Measurements from ENCODE around the gene ACBD6.
"Not testable (repeated sequence)": the region's sequence is repeated elsewhere in the genome, so short reads cannot be mapped to it uniquely, and the experiment has no call there.

Gene ACBD6

DNA sequence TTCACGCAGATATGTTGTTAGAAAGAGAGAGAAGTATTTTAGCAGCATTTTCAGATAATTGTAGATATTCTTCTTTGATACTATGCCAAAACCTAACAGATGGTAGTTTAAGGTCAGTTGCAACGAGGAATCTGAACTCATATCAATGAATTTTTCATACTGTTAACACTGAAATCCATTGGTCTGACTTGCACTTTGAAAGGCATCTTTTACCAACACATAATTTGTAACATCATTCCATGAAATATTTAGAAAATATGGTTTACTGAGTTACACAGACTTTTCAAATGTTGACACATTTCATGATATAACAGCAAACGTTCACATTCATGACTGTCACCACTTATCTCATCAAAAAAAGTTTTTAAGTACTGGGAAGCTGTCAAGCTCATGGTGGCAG is 4.6 kb downstream of the ACBD6 start:
- DNase-seq (ENCODE audit: extremely low read depth in 1 of 2, low read depth in 1 of 2): no peak

DNA sequence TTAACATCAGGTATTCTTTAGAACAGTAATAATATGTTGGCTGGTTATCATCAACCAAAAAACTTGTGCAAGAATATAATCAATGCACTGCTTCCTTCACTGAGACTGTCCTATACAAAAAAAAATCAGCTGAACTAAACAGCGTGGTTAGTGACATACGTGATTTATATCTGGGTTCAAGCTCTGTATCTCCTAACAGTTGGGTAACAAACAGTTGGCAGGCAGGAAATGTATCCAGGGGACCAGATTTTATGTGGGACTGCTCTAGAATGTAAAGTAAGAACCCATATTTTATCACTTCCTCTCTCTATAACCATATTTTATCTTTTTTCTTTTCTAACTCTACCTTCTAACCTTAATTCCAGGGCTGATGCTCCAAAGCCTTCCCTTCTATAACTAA is 8.0 kb downstream of the ACBD6 start:
- no peak for DNase-seq (ENCODE audit: extremely low read depth in 1 of 2, low read depth in 1 of 2)

DNA sequence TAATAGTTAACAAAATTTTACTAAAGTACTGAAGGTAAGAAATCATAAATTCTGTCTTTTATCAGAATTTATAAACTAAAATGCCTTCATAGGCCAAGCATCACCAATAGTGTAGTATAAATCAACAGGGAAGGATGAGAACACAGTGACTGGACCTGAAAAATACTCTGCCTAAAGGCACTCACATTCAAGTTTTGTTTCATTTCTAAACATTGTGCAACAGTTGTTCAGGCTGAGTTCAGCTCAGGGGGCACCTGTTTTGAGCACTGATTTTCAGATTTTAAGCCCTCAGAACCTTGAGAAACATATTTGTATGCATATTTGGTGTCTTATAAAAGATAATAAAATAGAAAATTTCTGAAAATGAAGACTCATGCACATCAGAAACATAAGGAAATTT is 12.4 kb downstream of the ACBD6 start:
- DNase-seq (ENCODE audit: extremely low read depth in 1 of 2, low read depth in 1 of 2): no peak

DNA sequence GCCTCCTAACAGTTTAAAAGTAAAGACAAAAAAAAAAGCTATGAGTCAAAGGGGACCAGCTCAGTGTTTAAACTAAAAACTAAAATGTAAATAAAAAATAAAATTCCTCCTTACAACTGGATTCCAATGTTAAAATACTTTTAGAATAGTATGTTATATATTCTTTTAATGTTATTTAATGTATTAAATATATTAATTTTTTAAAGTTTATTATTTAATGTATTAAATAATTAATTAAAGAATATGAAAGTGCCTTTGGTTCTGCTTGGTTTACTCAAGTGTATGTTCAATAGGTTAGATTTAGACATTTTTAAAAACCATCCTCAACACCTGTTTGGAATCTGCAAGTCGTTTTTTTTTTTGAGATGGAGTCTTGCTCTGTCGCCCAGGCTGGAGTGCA is 13.1 kb downstream of the ACBD6 start:
- no peak for DNase-seq (ENCODE audit: extremely low read depth in 1 of 2, low read depth in 1 of 2)

DNA sequence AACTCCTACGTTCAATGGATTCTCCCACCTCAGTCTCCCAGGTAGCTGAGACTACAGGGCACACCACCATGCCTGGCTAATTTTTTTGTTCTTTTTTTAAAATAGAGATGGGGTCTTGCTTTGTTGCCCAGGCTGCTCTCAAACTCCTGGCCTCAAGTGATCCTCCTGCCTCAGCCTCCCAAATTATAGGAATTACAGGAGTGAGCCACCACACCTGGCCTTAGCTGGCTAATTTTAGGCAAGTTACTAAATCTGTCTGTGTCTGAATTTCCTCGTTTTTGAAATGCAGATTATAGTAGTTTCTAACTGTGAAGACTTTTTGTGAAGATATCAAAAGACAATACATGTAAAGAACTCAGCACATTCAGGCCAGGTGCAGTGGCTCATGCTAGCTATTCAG is 13.7 kb downstream of the ACBD6 start:
- DNase-seq (ENCODE audit: extremely low read depth in 1 of 2, low read depth in 1 of 2): no peak

DNA sequence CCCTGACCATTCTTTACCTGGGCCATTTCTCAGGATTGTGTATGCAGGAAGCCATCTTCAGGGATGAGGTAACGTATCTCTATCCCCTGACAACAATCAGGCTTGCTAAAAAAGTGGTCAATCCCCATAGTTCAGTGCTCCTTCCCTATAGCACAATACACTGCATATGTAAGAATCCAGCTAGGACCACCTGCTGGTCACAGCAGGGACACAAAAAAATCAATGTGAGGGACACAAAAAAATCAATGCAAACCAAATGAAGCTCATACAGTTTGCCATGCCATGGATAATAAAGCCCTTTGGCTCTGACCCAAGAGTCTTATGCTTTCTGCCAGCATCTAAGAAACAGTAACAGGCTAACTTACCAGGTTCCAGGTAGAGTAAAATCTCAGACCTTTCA is 16.3 kb downstream of the ACBD6 start:
- DNase-seq (ENCODE audit: extremely low read depth in 1 of 2, low read depth in 1 of 2): no peak

DNA sequence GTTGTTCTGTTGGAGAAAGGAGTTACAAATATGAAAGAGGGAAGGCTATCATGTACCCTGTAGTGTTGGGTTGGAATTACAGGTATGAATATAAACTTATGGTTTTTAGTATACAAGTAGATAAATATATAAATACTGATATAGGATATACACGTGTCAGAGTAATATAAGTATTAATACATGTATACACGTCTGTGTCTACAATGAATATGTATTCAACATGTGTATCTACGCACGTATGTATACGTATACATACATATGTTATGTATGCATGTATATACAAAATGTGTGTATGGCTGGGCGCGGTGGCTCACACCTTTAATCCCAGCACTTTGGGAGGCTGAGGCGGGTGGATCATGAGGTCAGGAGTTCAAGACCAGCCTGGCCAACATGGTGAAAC is 17.9 kb downstream of the ACBD6 start:
- DNase-seq (ENCODE audit: extremely low read depth in 1 of 2, low read depth in 1 of 2): no peak

DNA sequence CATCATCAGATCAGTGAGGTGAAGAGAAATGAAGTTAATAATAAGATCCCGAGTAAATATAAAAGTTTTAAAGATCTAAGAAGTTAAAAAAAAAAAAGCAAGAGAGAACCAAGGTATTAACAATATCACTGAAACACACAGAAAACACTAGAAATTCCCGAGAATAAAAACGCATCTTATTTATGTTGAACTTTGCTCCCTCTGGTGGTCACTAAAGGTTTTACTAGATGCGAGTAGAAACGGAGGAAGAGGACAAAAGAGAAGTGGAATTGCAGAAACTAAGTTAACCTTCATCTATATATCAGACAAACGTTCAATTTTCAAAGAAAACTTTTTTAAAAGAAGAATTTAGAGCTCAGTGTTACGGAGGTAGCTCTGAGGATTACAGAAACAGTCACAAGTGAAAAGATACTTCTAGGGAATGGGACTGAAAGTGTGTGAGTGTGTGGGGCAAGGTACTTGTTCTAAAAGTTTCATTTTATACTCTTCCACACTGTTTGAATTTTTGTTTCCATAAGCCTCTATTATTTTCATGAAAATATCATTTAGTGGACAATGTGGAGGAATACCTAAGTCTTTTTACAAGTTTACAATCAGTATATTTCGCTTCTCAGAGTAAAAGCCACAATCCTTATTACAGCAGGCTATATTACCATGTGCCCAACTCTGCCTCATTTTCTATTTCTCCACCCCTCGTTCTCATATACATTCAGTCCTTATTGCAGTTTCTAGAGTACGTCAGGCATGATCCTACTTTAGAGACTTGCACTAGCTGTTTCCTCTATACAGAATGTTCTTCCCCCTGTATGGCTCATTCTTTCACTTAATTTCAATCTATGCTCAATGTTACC is 19.7 kb downstream of the ACBD6 start:
- DNase-seq (ENCODE audit: extremely low read depth in 1 of 2, low read depth in 1 of 2): no peak

DNA sequence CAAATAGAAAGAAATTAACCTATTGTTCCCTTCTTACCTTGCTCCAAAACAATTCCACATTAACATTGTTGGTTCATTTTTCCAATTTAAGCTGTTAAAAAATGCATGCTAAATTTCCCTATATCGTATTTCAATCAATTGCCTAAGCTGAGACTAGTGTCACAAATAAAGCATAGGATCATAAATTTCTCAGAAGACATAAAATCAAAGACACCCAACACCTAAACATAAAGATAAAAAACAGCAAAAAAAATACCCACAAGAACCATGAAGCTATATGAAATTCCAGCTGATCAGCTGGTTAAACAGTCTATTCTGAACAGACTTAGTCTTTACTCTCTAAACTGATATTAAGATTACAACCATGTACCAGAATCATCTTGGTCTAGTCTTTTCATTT is 32.3 kb downstream of the ACBD6 start:
- DNase-seq (ENCODE audit: extremely low read depth in 1 of 2, low read depth in 1 of 2): no peak

DNA sequence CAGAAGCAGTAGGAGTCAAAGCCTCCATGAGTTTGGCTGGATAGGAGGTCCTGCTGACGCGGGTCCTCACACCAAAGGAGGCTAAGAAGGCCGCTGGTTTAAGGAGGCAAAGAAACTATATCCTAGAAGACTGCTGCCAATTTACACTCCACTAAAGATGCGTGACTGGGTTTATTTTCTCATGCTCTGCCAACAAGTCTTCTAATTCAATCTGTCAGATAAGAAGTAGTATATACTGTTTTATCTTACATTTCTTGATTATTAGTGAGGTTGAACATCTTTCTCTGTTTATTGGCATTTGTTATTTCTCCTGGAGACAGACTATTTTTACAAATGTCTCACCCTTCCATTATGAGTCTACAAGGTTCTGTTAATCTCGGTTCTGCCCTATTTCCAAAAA is 34.1 kb downstream of the ACBD6 start:
- no peak for DNase-seq (ENCODE audit: extremely low read depth in 1 of 2, low read depth in 1 of 2)

DNA sequence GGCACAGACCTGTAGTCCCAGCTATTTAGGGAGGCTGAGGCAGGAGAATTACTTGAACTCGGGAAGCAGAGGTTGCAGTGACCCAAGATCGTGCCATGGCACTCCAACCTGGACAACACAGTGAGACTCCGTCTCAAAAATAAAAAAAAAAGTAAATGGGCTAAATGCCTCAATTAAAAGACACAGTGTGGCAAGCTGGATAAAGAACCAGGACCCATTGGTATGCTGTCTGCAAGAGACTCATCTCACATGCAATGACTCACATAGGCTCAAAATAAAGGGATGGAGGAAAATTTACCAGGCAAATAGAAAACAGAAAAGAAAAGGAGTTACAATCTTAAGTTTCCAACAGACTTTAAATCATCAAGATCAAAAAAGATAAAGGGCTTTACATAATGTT is 40.3 kb downstream of the ACBD6 start:
- DNase-seq (ENCODE audit: extremely low read depth in 1 of 2, low read depth in 1 of 2): no peak

DNA sequence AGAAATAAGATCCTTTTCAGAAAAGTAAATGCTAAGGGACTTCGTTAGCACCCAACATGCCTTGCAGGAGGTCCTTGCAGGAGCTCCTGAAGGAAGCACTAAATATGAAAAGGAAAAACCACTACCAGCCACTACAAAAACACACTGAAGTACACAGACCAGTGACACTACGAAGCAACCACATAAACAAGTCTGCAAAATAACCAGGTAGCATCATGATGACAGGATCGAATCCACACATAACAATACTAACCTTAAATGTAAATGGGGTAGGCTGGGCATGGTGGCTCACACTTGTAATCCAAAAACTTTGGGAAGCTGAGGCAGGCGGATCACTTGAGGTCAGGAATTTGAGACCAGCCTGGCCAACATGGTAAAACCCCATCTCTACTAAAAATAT is 40.7 kb downstream of the ACBD6 start:
- not testable (repeated sequence) for DNase-seq (ENCODE audit: extremely low read depth in 1 of 2, low read depth in 1 of 2)

DNA sequence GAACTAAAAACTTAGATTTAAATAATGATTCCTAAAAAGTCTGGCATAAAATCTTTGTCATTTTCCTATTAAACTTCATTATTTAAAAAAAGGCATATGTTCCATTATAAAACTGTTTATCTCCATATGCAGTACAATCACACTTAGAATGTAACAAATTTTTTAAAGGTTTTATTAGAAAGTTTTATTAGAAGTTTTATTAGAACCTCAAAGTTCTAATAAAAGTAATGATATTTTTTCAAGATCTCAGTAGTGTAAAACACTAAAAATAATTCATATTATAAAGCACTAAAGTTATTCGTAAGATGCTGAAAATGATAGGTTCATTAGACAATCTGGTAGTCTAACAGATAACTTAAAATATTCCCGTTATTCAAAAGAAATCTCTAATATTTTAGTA is 43.6 kb downstream of the ACBD6 start:
- no peak for DNase-seq (ENCODE audit: extremely low read depth in 1 of 2, low read depth in 1 of 2)

DNA sequence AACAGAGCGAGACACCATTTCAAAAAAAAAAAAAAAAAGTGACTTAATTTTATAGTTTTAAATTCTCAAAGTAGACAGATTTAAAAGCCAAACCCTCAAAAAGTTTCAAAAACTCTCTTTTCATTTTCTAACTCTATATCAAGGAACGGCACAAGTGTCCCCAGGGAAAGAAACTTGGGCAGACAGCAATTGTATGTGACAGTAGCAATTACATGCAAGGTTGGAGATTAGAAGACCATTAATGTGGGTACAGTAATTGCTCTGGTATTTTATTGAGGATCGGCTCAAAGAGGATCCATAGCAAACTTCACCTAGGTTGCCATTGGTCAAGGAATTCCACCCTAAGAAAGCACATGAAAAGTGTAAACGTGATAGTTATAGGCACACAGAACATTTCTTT is 46.2 kb downstream of the ACBD6 start:
- DNase-seq (ENCODE audit: extremely low read depth in 1 of 2, low read depth in 1 of 2): no peak

DNA sequence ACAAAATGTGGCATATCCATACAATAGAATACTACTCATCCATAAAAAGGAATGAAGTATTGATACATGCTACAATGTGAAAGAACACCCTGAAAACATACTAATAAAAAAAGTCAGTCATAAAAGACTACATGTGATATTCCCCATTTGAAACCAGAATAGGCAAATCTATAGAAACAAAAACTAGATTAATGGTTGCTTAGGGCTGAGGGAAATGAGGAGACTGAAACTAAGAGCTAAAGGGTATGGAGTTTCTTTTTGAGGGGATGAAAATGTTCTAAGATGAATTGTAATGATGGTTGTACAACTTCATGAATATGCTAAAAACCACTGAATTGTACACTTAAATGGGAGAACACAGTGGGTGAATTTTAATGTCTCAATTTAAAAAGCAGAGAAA is 50.9 kb downstream of the ACBD6 start:
- no peak for DNase-seq (ENCODE audit: extremely low read depth in 1 of 2, low read depth in 1 of 2)

DNA sequence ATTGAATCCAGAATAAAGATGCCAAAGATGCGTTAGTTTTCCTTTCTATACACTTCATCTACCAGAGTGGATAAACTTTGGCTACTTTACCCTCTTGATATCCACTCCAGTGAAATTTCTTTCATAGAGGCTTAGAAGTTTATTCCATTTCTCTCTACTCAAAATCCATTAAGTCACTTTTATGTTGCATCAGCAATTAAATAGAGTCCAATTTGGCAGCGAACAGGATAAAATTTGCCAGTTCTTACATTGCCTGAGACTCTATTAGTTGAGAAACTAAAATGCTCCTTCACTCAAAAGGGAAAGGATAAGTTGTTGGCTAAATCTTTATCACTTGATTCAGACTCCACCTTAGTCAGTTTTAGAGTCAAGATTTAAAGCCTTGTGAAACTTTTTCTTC is 57.9 kb downstream of the ACBD6 start:
- no peak for DNase-seq (ENCODE audit: extremely low read depth in 1 of 2, low read depth in 1 of 2)

DNA sequence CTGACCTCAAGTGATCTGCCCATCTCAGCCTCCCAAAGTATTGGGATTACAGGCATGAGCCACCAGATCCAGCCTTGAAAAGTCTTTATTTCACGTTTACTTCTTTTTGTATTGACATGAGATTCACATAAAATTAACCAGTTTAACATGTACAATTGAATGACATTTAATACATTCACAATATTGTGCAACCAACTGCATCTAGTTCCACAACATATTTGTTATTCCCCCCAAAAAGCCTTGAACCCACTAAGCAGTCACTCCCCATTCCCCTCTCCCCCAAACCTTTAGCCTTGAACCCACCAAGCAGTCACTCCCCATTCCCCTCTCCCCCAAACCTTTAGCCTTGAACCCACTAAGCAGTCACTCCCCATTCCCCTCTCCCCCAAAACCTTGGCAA is 62.0 kb downstream of the ACBD6 start:
- no peak for DNase-seq (ENCODE audit: extremely low read depth in 1 of 2, low read depth in 1 of 2)

DNA sequence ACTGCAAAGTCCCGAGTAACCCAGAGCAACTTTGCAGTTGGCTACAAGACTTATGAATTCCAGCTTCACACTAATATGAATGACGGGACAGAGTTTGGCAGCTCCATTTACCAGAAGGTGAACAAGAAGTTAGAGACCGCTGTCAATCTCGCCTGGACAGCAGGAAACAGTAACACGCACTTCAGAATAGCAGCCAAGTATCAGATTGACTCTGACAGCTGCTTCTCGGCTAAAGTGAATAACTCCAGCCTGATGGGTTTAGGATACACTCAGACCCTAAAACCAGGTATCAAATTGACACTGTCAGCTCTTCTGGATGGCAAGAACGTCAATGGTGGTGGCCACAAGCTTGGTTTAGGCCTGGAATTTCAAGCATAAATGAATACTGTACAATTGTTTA is 66.8 kb downstream of the ACBD6 start:
- DNase-seq (ENCODE audit: extremely low read depth in 1 of 2, low read depth in 1 of 2): no peak

DNA sequence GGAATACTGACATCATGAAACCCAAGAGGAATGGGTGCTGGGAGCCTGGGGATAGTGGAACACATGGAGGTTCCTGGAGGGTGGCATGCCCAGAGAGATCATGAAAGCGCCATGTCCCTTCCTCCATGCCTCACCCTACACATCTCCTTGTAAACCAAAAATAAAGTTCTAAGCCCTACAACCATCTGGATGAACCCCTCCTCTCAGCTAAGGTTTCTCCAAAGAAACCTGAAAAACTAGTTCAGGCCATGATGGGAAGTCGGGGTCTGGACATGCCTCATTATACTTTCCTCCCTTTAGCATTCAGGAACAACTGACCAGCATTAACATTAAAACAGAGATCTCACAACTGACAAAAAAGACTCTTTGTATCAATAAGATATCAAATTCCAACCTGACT is 68.5 kb downstream of the ACBD6 start:
- DNase-seq (ENCODE audit: extremely low read depth in 1 of 2, low read depth in 1 of 2): no peak

DNA sequence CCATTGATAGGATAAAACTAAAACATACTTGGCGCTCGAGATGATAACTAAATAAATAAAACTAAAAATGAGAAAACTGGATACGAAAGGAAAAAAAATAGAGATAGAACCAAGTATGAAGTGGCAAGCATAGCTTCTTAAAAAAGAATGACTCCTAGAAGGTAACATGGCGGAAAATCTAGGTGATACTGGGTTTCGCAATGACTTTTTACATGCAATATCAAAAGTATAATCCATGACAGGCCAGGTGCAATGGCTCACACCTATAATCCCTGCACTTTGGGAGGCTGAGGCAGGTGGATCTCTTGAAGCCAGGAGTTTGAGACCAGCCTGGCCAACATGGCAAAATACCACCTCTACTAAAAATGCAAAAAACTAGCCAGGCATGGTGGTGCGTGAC is 70.7 kb downstream of the ACBD6 start:
- no peak for DNase-seq (ENCODE audit: extremely low read depth in 1 of 2, low read depth in 1 of 2)

DNA sequence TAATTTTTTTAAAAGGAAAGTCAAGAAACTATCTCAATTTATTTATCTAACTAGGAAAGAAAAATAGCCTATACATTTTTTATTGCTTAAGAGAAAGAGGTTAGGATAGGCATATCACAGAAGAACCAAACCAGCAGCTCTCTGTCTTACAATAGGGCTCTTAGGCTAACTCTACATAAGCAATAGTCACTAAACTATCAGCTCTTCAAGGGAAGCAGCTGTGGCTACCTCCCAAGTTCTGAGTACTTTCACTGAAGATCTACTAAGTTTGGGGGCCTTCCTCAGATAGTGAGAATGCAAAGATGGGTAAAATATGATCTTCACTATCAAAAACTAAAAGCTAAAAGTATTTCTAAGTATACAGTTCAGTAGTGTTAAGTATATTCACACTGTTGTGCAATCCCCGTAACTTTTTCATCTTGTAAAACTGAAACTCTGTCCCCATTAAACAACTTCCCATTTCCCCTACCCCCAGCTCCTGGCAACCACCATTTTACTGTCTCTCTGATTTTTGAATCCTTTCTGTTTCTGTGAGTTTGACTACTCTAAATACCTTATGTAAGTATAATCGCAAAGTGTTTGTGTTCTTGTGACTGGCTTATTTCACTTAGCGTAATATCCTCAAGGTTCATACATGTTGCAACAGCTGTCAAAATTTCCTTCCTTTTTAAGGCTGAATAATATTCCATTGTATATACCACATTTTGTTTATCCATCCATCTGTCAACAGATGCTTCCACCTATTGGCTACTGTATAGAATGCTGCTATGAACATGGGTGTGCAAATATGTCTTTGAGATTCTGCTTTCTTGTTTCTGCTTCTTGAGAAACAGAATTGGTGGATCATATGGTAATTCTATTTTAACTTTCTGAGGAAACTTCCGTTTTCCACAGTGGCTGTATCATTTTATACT is 73.3 kb downstream of the ACBD6 start:
- no peak for DNase-seq (ENCODE audit: extremely low read depth in 1 of 2, low read depth in 1 of 2)

DNA sequence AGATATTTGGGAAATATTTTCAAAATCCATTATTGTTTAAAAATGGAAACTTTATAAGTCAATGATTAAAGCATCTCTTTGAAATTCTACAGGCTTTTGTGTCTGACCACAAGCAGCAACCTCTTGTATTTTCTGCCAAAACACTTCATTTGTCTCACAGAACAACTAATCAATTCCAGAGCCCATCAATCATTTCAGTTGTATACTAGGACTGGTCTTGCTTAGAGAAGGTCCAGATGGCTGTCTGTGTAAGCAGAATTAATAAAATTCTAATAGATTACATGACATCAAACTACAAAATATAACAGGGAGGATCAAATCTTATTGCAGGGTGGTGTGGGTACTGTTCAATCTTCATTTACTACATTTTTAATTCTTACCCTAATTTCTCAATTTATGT is 76.4 kb downstream of the ACBD6 start:
- no peak for DNase-seq (ENCODE audit: extremely low read depth in 1 of 2, low read depth in 1 of 2)

All from stimulated activated CD8-positive, alpha-beta memory T cell treated with anti-CD3 and anti-CD28 coated beads, Interleukin-7, amount 100 ng/mL, for 48 hours (primary cell).